K562 (cell line): ENCODE measurements around the gene PDE12. TPM values are rescaled to one million over a fixed set of nuclear protein-coding genes. Genes with fewer than 3 reads are reported as not detected.
A peak's percentile ranks its signal among the peaks of the same experiment; 100 is the strongest.

Experiments used
- ARID2 ChIP-seq: fragments of 450-650 bp; IDR thresholded peaks from 2 replicates; pipeline ENCODE4 v1.6.1; 2017; ENCODE audit warnings: antibody characterized with exemption, mild to moderate bottlenecking
- BCOR ChIP-seq: fragments of 450-650 bp; IDR thresholded peaks from 2 replicates; pipeline ENCODE4 v1.6.1; 2016
- CBX3 ChIP-seq, 2 experiments: IDR thresholded peaks; 1 replicate in 1 of 2; 2 replicates in 1 of 2; pipeline ENCODE4 v1.6.1; 2012; ENCODE audit warnings: inconsistent platforms in 2 of 2, low read length in 2 of 2, borderline replicate concordance in 1 of 2, control low read depth in 1 of 2
- CHD2 ChIP-seq: IDR thresholded peaks from 2 replicates; pipeline ENCODE4 v1.6.1; 2011; ENCODE audit warnings: low read depth, low read length
- MCM7 ChIP-seq, 2 experiments: fragments of 450-650 bp; IDR thresholded peaks; 2 replicates each; pipeline ENCODE4 v1.6.1; 2016 to 2018
- RBM34 ChIP-seq: fragments of 200-400 bp; formaldehyde crosslinking; IDR thresholded peaks from 2 replicates; pipeline ENCODE4 v1.6.1; 2018; ENCODE audit warnings: low read length, borderline replicate concordance; ENCODE audit not compliant: insufficient read depth
- XRCC3 ChIP-seq: fragments of 450-650 bp; IDR thresholded peaks from 2 replicates; pipeline ENCODE4 v1.6.1; 2017; ENCODE audit warnings: mild to moderate bottlenecking, moderate library complexity
- ZNF174 ChIP-seq: fragments of 250-450 bp; sonication (Bioruptor Pico); IDR thresholded peaks from 2 replicates; pipeline ENCODE4 v1.4.0; 2020; ENCODE audit warnings: mild to moderate bottlenecking
- polyA plus RNA-seq, 8 experiments: library from polyadenylated mRNA; depleted of rRNA in 4 of 8; stranded (reverse) in 5 of 8; unstranded in 3 of 8; fragments of >200 nt; fragmentation: Nextera tagmentation in 2 of 8; fragmentation: Illumina TruSeq in 1 of 8; extraction: Ambion mirVana in 2 of 8; extraction: Trizol in 1 of 8; gene quantifications; 2 replicates each; pipeline versions ENCODE4 v1.2.1 to v1.2.3, GENCODE V29; 2011 to 2014; ENCODE audit warnings: inconsistent platforms in 1 of 8, missing spikeins in 1 of 8
- total RNA-seq, 7 experiments: library from RNA; depleted of rRNA in 6 of 7; stranded (reverse); fragments of >200 nt in 6 of 7; fragmentation: Illumina TruSeq in 2 of 7; extraction: Trizol in 2 of 7; gene quantifications; 2 replicates each; pipeline versions ENCODE4 v1.2.1 to v1.2.3, GENCODE V29; 2011 to 2021; ENCODE audit warnings: low replicate concordance in 1 of 7
- TF ChIP-seq, protein P1 (sequence below): fragments of 450-650 bp; IDR thresholded peaks from 2 replicates; pipeline ENCODE4 v1.6.1; 2016
- TF ChIP-seq, protein P2 (sequence below): fragments of 250-450 bp; sonication (Bioruptor Pico); IDR thresholded peaks from 2 replicates; pipeline ENCODE4 v1.4.0; 2020; ENCODE audit warnings: mild to moderate bottlenecking
- TF ChIP-seq, protein P3 (sequence below): fragments of 450-650 bp; IDR thresholded peaks from 2 replicates; pipeline ENCODE4 v1.6.1; 2016; ENCODE audit warnings: mild to moderate bottlenecking
- TF ChIP-seq, protein P4 (sequence below): fragments of 450-650 bp; IDR thresholded peaks from 2 replicates; pipeline ENCODE4 v1.6.1; 2016; ENCODE audit warnings: low read depth
- TF ChIP-seq, protein P5 (sequence below): sonication (generic); formaldehyde crosslinking; IDR thresholded peaks from 2 replicates; pipeline ENCODE4 v1.8.1; 2023; ENCODE audit warnings: mild to moderate bottlenecking, missing genetic modification reagents, moderate library complexity

The PDE12 gene
- total and polyA plus RNA-seq, 9 of the 15 experiments (the other 6 are each of a cell fraction or from before 2014, with no cell fraction given) = 2.1 to 20.5 (median 10.0) TPM

DNA sequence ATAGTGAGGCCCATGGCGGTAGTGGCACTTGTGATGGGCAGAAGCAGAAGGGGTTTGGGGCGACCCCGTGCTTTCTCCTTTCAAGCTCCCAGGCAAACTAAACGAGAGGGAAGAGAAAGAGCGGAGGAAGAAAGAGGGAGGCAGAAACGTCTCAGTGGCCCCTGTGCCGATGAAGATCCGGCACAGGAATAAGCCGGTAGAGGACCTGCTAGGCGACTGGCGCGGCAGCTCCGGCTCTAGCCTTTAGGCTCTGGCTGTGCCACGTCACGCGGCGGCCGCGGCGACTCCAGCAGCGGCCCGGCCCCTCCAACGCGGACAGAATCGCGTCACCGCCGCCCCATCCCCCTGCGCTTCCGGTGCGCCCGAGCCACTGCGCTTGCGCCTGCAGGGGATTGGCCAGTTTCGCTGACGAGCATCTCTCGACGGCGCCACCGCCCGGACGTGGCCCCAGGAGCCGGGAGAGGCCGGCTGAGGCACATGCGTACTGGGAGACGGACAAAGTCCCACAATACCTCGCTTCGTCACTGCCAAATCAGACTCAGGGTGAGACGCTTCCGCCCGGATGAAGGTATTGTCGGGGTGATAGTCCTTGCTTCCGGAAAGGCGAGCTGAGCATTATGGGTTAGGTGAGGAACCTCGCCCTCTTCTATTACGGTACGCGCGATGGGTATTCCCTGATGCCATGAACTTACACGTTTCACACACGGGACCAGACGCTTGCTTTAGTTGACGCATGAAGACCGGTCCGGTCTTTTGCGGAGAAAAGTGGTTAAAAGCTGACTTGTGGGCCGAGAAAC, 41.3 kb downstream of the PDE12 start, which contains the start of gene ARF4 (continued):
- TF ChIP-seq, protein P1, sequence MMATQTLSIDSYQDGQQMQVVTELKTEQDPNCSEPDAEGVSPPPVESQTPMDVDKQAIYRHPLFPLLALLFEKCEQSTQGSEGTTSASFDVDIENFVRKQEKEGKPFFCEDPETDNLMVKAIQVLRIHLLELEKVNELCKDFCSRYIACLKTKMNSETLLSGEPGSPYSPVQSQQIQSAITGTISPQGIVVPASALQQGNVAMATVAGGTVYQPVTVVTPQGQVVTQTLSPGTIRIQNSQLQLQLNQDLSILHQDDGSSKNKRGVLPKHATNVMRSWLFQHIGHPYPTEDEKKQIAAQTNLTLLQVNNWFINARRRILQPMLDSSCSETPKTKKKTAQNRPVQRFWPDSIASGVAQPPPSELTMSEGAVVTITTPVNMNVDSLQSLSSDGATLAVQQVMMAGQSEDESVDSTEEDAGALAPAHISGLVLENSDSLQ = peak; percentile 79
- TF ChIP-seq CBX3 (IDR thresholded peaks at IDR 0.05; ENCODE audit: borderline replicate concordance in 1 of 2, low read length in 2 of 2) (no peak; a peak in 1 of 3 replicates), BCOR (no peak), CHD2 (peak; percentile 74), RBM34 (no peak), XRCC3 (no peak), ARID2 (no peak), MCM7 (IDR thresholded peaks at IDR 0.05) (no peak), ZNF174 (CRISPR knock-in tag) (no peak)
- TF ChIP-seq, protein P2, sequence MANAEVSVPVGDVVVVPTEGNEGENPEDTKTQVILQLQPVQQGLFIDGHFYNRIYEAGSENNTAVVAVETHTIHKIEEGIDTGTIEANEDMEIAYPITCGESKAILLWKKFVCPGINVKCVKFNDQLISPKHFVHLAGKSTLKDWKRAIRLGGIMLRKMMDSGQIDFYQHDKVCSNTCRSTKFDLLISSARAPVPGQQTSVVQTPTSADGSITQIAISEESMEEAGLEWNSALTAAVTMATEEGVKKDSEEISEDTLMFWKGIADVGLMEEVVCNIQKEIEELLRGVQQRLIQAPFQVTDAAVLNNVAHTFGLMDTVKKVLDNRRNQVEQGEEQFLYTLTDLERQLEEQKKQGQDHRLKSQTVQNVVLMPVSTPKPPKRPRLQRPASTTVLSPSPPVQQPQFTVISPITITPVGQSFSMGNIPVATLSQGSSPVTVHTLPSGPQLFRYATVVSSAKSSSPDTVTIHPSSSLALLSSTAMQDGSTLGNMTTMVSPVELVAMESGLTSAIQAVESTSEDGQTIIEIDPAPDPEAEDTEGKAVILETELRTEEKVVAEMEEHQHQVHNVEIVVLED (CRISPR knock-in tag) = peak; percentile 52; the same call in 1 of the 2 replicates
- TF ChIP-seq, protein P3, sequence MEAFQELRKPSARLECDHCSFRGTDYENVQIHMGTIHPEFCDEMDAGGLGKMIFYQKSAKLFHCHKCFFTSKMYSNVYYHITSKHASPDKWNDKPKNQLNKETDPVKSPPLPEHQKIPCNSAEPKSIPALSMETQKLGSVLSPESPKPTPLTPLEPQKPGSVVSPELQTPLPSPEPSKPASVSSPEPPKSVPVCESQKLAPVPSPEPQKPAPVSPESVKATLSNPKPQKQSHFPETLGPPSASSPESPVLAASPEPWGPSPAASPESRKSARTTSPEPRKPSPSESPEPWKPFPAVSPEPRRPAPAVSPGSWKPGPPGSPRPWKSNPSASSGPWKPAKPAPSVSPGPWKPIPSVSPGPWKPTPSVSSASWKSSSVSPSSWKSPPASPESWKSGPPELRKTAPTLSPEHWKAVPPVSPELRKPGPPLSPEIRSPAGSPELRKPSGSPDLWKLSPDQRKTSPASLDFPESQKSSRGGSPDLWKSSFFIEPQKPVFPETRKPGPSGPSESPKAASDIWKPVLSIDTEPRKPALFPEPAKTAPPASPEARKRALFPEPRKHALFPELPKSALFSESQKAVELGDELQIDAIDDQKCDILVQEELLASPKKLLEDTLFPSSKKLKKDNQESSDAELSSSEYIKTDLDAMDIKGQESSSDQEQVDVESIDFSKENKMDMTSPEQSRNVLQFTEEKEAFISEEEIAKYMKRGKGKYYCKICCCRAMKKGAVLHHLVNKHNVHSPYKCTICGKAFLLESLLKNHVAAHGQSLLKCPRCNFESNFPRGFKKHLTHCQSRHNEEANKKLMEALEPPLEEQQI = no peak
- TF ChIP-seq, protein P4, sequence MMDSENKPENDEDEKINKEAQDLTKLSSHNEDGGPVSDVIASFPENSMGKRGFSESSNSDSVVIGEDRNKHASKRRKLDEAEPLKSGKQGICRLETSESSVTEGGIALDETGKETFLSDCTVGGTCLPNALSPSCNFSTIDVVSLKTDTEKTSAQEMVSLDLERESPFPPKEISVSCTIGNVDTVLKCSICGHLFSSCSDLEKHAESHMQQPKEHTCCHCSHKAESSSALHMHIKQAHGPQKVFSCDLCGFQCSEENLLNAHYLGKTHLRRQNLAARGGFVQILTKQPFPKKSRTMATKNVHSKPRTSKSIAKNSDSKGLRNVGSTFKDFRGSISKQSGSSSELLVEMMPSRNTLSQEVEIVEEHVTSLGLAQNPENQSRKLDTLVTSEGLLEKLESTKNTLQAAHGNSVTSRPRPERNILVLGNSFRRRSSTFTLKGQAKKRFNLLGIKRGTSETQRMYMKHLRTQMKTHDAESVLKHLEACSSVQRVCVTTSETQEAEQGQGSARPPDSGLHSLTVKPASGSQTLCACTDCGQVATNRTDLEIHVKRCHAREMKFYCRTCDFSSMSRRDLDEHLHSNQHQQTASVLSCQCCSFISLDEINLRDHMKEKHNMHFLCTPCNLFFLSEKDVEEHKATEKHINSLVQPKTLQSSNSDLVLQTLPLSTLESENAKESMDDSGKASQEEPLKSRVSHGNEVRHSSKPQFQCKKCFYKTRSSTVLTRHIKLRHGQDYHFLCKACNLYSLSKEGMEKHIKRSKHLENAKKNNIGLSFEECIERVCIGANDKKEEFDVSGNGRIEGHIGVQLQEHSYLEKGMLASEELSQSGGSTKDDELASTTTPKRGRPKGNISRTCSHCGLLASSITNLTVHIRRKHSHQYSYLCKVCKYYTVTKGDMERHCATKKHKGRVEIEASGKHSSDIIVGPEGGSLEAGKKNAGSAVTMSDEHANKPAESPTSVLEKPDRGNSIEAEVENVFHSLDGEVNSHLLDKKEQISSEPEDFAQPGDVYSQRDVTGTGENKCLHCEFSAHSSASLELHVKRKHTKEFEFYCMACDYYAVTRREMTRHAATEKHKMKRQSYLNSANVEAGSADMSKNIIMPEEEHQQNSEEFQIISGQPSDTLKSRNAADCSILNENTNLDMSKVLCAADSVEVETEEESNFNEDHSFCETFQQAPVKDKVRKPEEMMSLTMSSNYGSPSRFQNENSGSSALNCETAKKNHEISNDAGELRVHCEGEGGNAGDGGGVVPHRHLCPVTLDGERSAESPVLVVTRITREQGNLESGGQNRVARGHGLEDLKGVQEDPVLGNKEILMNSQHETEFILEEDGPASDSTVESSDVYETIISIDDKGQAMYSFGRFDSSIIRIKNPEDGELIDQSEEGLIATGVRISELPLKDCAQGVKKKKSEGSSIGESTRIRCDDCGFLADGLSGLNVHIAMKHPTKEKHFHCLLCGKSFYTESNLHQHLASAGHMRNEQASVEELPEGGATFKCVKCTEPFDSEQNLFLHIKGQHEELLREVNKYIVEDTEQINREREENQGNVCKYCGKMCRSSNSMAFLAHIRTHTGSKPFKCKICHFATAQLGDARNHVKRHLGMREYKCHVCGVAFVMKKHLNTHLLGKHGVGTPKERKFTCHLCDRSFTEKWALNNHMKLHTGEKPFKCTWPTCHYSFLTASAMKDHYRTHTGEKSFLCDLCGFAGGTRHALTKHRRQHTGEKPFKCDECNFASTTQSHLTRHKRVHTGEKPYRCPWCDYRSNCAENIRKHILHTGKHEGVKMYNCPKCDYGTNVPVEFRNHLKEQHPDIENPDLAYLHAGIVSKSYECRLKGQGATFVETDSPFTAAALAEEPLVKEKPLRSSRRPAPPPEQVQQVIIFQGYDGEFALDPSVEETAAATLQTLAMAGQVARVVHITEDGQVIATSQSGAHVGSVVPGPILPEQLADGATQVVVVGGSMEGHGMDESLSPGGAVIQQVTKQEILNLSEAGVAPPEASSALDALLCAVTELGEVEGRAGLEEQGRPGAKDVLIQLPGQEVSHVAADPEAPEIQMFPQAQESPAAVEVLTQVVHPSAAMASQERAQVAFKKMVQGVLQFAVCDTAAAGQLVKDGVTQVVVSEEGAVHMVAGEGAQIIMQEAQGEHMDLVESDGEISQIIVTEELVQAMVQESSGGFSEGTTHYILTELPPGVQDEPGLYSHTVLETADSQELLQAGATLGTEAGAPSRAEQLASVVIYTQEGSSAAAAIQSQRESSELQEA = peak; percentile 76
- TF ChIP-seq, protein P5, sequence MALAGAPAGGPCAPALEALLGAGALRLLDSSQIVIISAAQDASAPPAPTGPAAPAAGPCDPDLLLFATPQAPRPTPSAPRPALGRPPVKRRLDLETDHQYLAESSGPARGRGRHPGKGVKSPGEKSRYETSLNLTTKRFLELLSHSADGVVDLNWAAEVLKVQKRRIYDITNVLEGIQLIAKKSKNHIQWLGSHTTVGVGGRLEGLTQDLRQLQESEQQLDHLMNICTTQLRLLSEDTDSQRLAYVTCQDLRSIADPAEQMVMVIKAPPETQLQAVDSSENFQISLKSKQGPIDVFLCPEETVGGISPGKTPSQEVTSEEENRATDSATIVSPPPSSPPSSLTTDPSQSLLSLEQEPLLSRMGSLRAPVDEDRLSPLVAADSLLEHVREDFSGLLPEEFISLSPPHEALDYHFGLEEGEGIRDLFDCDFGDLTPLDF (CRISPR knock-in tag) = no peak
